Activated T-helper 1 cell treated with anti-CD3 and anti-CD28 coated beads, Interleukin-12 subunit alpha, Interleukin-12 subunit beta, Interleukin-2, Interleukin-4 antibody, amounts not matched to agents 30 ng/mL and 10 ng/mL and 1 ng/mL, durations not matched to agents 14 hours and 24 hours and 36 hours (primary cell): Measurements from ENCODE around the gene SH3GL2. TPM values are rescaled to one million over a fixed set of nuclear protein-coding genes. Genes with fewer than 3 reads are reported as not detected.

Experiments used
- DNase-seq: peaks from one replicate; pipeline ENCODE4 v3.0.0; 2021; ENCODE audit warnings: low spot score
- H3K27ac Mint-ChIP-seq: one replicate; pipeline ENCODE4 v1.8.0; 2021; ENCODE audit warnings: mild to moderate bottlenecking, mixed read lengths
- H3K27me3 Mint-ChIP-seq: one replicate; pipeline ENCODE4 v1.8.0; 2022; ENCODE audit warnings: mild to moderate bottlenecking, moderate library complexity, mixed read lengths; ENCODE audit not compliant: insufficient read depth
- H3K36me3 Mint-ChIP-seq: one replicate; pipeline ENCODE4 v1.8.0; 2021; ENCODE audit warnings: low read depth, mixed read lengths
- H3K4me1 Mint-ChIP-seq: one replicate; pipeline ENCODE4 v1.8.0; 2021; ENCODE audit warnings: low read depth, mixed read lengths
- H3K4me3 Mint-ChIP-seq: one replicate; pipeline ENCODE4 v1.8.0; 2021; ENCODE audit warnings: mild to moderate bottlenecking, moderate library complexity, mixed read lengths
- H3K9me3 Mint-ChIP-seq: one replicate; pipeline ENCODE4 v1.8.0; 2021; ENCODE audit warnings: mixed read lengths
- intact Hi-C: fragments of 100-400 bp; cut with micrococcal nuclease; formaldehyde crosslinking; loops from one replicate; pipeline ENCODE4 v1.15.1; 2024
- total RNA-seq: library from RNA; stranded (reverse); gene quantifications from 2 replicates; pipeline ENCODE4 v1.2.3, GENCODE V29; 2022

SH3GL2 gene
- total RNA-seq, 1 donor from 2014 or later: not detected

DNA sequence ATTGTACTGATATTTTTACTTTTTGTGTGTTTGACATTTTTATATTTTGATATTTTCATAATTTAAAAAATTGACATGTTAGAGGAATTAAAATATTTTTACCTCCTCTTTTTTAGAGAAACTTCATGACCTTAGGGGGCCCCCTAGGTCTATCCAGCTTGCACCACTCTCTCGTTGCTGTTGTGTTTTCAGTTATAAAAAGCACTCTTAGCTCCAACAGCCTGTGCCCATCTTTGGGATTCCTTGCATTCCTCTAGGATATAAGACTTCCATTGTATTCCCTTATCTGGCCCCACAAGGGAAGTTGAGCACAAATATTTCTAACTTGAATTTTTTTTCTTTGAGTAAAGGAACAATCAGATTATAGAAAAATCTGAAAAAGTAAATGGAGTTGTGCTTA, 245.3 kb downstream of the SH3GL2 start:
- Mint-ChIP-seq H3K4me1 (no peaks in the 10 kb centered on the region), H3K9me3 (peaks cover 3% of the 10 kb centered on the region), H3K27me3 (no peaks in the 10 kb centered on the region), H3K27ac (no peak overlapping the region), H3K4me3 (no peak overlapping the region), H3K36me3 (no peaks in the 10 kb centered on the region)
- intact Hi-C loops: no loop called here
- DNase-seq: no peak

DNA sequence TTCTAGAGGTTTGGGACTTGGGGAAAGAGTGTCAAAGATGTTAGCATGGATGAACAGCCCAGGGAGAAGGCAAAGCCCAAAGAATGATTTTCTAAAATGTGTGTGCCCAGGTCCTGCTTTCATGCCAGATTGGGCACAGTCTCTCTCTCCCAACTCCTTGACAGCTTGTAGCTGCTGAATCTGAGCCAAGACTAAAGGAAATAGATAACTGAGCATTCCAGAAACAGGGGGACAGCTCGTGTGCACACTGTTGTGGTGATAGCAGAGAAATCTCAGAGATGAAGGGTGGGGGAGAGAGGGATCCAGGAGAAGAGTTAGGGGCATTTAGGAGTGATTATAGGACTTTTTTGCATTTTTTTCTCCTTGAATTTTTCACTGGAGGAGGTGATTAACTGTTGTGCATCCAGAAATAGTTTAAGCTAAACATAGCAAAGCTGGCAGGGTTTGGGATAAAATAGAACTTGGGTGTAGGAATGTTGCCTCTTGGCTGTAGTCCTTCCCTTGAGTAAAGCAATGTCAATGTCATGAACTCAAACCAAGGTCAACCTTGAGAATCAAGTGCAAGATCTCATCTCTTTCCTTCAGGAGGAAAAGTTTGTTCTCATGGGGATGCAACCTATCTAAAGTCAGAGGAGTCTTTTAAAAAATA, 245.9 kb downstream of the SH3GL2 start:
- no peaks in the 10 kb centered on the region for H3K36me3 Mint-ChIP-seq
- intact Hi-C loops: no loop called here
- H3K4me3 Mint-ChIP-seq: no peak overlapping the region
- peaks cover 3% of the 10 kb centered on the region for H3K9me3 Mint-ChIP-seq
- no peaks in the 10 kb centered on the region for H3K4me1 Mint-ChIP-seq
- H3K27ac Mint-ChIP-seq: no peak overlapping the region
- DNase-seq: no peak
- H3K27me3 Mint-ChIP-seq: no peaks in the 10 kb centered on the region

DNA sequence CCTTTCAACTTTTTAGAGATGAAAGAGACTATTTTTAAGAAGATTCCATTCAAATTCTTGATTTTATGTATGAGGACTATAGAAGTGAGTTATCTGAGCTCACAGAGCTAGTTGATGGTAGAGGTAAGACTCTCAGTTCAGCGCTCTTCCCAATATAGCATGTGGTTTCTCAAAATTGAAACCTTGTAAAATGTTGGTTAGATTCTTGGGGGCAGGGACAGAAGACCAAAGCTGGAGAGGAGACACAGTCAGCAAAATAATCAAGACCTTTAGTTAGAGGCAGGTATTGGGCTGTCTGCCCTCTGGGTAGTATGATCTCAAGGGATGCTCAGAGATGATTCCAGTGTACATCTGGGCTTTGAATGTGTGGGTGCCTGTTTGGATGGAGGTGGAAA, 246.4 kb downstream of the SH3GL2 start:
- Mint-ChIP-seq H3K9me3 (peaks cover 2% of the 10 kb centered on the region), H3K4me3 (no peak overlapping the region), H3K4me1 (no peaks in the 10 kb centered on the region)

DNA sequence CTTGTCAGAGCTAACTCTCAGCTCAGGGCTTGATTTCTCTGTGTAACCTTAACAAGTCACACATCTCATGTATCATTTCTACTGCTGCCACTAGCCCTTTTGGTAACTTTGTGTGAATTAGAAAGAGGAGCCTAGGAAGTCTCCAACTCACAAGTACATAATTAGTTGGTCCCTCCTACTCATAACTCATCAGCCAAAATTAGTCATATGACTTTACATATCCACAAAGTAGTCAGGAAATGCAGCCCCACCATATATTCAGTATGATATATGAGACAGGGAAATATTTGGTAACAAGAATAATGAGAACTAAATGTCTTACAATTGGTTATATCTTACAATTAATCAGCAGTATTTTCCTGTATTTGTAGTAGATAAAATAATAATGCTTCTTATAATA, 250.2 kb downstream of the SH3GL2 start:
- no peak overlapping the region for H3K27ac Mint-ChIP-seq
- intact Hi-C loops: no loop called here
- no peaks in the 10 kb centered on the region for H3K9me3 Mint-ChIP-seq
- no peak overlapping the region for H3K4me3 Mint-ChIP-seq
- H3K36me3 Mint-ChIP-seq: no peaks in the 10 kb centered on the region
- H3K27me3 Mint-ChIP-seq: peaks cover 2% of the 10 kb centered on the region
- no peaks in the 10 kb centered on the region for H3K4me1 Mint-ChIP-seq
- DNase-seq: no peak

More for the DNA sequence above, 246.4 kb downstream of the SH3GL2 start:
- no peaks in the 10 kb centered on the region for H3K27me3 Mint-ChIP-seq
- intact Hi-C loops: no loop called here
- H3K36me3 Mint-ChIP-seq: no peaks in the 10 kb centered on the region
- DNase-seq: no peak
- no peak overlapping the region for H3K27ac Mint-ChIP-seq

DNA sequence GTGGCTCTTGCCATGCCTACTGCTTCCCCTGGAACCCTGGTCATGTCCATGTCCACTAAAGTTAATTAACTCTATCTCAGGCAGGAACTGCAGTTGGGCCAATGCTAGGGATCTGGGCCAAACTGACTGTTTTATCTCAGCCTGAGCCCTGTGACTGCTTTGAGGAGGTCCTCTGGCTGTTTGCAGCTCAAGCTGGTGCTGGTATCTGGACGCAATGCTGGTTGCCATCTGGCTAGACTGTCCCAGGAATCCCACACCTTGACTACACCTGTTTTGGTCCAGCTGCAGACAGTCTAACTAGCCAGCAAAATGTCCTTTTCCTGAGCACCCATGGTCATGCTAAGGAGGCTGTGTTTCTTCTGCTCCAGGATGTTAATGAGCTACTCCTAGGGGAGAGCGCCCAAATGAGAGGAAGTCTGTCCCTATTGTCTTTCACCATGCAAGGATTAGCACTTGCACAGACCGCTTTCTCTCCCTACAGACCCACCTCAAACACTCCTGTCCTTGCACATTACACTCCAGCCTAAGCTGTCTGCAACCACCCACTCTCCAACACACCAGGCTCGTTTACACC, 251.0 kb downstream of the SH3GL2 start:
- Mint-ChIP-seq H3K27me3 (peaks cover 2% of the 10 kb centered on the region), H3K4me3 (no peak overlapping the region), H3K9me3 (no peaks in the 10 kb centered on the region), H3K36me3 (no peaks in the 10 kb centered on the region), H3K4me1 (no peaks in the 10 kb centered on the region), H3K27ac (no peak overlapping the region)
- intact Hi-C loops: no loop called here
- DNase-seq: no peak

DNA sequence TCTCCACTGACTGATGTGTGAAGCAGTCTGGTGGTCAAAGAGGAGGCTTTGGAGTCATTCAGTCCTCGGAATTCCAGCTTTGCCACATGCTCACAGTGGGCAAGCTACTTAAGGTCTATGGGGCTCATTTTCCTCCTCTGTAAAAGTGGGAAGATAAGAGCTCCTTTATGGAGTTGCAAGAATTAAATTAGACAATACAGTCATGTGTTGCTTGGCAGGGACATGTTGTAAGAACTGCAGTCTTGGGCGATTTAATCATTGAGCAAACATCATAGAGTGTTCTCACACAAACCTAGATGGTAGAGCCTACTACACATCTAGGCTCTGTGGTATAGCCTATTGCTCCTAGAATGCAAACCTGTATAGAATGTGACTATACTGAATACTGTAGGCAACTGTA, 253.9 kb downstream of the SH3GL2 start:
- no peak overlapping the region for H3K27ac Mint-ChIP-seq
- intact Hi-C loops: no loop called here
- no peaks in the 10 kb centered on the region for H3K36me3 Mint-ChIP-seq
- H3K9me3 Mint-ChIP-seq: no peaks in the 10 kb centered on the region
- no peaks in the 10 kb centered on the region for H3K4me1 Mint-ChIP-seq
- no peak overlapping the region for H3K4me3 Mint-ChIP-seq
- no peak for DNase-seq
- H3K27me3 Mint-ChIP-seq: peaks cover 2% of the 10 kb centered on the region

DNA sequence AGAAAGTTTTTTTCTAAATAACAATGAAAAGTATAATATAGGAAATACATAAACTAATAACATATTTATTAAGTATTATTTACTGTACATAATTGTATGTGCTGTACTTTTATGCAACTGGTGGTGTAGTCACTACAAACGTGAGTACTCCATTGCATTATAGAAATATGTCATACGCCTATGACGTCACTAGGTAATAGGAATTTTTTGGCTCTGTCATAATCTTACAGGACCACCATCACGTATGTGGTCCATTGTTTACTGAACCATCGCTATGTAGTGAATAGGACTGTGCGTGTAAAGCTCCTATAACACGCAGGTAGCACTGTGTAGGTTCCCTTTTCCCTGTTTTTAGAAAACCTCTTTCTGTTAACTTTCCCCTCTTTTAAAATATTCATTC, 255.0 kb downstream of the SH3GL2 start:
- no peaks in the 10 kb centered on the region for H3K4me1 Mint-ChIP-seq
- H3K27me3 Mint-ChIP-seq: peaks cover 2% of the 10 kb centered on the region
- DNase-seq: no peak
- no peak overlapping the region for H3K27ac Mint-ChIP-seq
- no peaks in the 10 kb centered on the region for H3K36me3 Mint-ChIP-seq
- H3K4me3 Mint-ChIP-seq: no peak overlapping the region
- intact Hi-C loops: no loop called here
- H3K9me3 Mint-ChIP-seq: no peaks in the 10 kb centered on the region

DNA sequence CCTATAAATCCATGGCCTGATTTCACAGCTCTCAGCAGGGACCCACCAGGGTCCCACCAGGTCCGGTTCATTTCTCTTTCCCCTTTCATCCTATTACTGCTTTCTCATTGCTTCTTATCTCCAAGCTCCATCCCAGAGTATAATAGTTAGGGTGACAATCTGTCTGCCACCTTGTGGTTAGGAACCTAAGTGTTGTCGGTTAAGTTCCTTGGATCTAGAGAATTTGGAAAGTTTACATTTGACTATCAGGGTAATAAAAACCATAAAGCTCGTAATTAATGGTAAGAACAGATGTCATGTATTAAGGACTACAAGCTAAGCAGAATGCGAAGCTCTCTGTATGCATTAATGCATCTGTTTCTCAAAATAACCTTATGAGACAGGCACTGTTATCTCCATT, 259.1 kb downstream of the SH3GL2 start:
- no peaks in the 10 kb centered on the region for H3K36me3 Mint-ChIP-seq
- no peak overlapping the region for H3K27ac Mint-ChIP-seq
- no peak overlapping the region for H3K4me3 Mint-ChIP-seq
- DNase-seq: no peak
- H3K27me3 Mint-ChIP-seq: no peaks in the 10 kb centered on the region
- no peaks in the 10 kb centered on the region for H3K9me3 Mint-ChIP-seq
- intact Hi-C loops: no loop called here
- no peaks in the 10 kb centered on the region for H3K4me1 Mint-ChIP-seq

DNA sequence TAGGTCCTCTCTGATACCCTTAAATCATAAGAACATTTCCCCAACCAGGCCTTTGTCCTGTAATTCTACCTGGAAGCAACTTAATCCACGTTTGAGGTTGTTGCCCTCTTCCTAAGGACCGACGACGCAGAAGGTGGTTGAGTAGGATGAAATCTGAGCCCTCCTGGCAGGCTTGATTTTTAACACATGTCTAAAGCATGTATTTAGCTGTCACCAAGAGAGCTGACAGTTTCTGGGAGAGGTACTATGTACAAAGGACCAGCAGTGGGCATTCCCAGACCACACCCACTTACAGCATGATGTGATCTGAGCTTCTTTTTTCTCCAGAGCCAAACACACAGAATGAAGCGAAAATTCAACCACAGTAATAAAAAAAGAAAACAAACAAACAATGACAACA, 260.9 kb downstream of the SH3GL2 start:
- Mint-ChIP-seq H3K4me3 (no peak overlapping the region), H3K27ac (no peak overlapping the region), H3K4me1 (no peaks in the 10 kb centered on the region), H3K36me3 (no peaks in the 10 kb centered on the region), H3K27me3 (no peaks in the 10 kb centered on the region), H3K9me3 (peaks cover 5% of the 10 kb centered on the region)
- intact Hi-C loops: no loop called here
- no peak for DNase-seq

DNA sequence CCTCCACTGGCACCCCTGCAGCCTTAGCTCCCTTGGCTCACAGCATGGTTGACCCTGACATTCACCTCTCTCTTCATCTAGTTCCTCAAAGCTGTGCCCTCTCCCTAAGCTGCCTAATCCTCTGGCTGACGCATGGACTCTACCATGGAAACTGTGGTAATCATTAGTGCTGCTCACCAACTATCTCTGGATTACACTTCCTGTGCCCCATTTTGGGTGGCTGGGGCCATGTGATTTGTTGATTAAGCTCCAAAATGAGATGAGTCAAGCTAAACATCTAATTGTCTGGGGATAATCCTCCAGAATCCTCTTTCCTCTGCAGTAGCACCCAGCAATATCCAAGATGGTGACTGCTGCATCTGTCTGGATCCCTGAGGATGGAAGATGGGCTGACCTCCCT, 264.4 kb downstream of the SH3GL2 start:
- no peak overlapping the region for H3K27ac Mint-ChIP-seq
- H3K36me3 Mint-ChIP-seq: no peaks in the 10 kb centered on the region
- peaks cover 5% of the 10 kb centered on the region for H3K9me3 Mint-ChIP-seq
- no peaks in the 10 kb centered on the region for H3K27me3 Mint-ChIP-seq
- no peaks in the 10 kb centered on the region for H3K4me1 Mint-ChIP-seq
- intact Hi-C loops: no loop called here
- H3K4me3 Mint-ChIP-seq: no peak overlapping the region
- DNase-seq: no peak
